ENCODE results near the gene TMEM179B.

TMEM179B gene

GRCh38 chr11:62832336-62833234 lies 45.4 kb downstream of the TMEM179B start, which contains the start of gene TEX54:
Gene TEX54, minus strand, starts transcription at chr11:62832841.
- no peak for DNase-seq (ENCODE audit: low read depth)

- no peak for DNase-seq (ENCODE audit: low read depth)
Observed at GRCh38 chr11:62835336-62835735, 48.1 kb downstream of the TMEM179B start.

- peak; percentile 91 for DNase-seq (ENCODE audit: low read depth)
Observed at GRCh38 chr11:62839050-62839945, 52.1 kb downstream of the TMEM179B start, which contains the start of gene WDR74. Gene WDR74, minus strand, starts transcription at chr11:62839590. Its CDS starts 20 bp downstream, at chr11:62839570.

Measured in T follicular helper cell (primary cell).